Vagina (tissue), 2 donors: Measurements from ENCODE around the gene DAPK2.

ENCODE experiments used
- POLR2A ChIP-seq, 2 donors: fragments of 450-650 bp; IDR thresholded peaks; one replicate each; pipeline ENCODE4 v1.6.1; 2017; ENCODE audit warnings: antibody characterized with exemption in 2 of 2, mild to moderate bottlenecking in 2 of 2, moderate library complexity in 2 of 2
- POLR2AphosphoS5 ChIP-seq, 2 donors: sonication (generic); formaldehyde crosslinking; IDR thresholded peaks; one replicate each; pipeline ENCODE4 v1.9.0; 2017; ENCODE audit warnings: antibody characterized with exemption in 2 of 2, mild to moderate bottlenecking in 2 of 2, low read depth in 1 of 2; ENCODE audit not compliant: insufficient read depth in 1 of 2
- TF ChIP-seq, protein P1 (sequence below), 3 experiments: fragments of 450-650 bp in 2 of 3; fragments of 200-600 bp in 1 of 3; sonication (generic) in 1 of 3; IDR thresholded peaks; one replicate each; pipeline ENCODE4 v1.5.1; 2017 to 2019; ENCODE audit warnings: antibody characterized with exemption in 3 of 3, mild to moderate bottlenecking in 2 of 3, moderate library complexity in 2 of 3

DNA sequence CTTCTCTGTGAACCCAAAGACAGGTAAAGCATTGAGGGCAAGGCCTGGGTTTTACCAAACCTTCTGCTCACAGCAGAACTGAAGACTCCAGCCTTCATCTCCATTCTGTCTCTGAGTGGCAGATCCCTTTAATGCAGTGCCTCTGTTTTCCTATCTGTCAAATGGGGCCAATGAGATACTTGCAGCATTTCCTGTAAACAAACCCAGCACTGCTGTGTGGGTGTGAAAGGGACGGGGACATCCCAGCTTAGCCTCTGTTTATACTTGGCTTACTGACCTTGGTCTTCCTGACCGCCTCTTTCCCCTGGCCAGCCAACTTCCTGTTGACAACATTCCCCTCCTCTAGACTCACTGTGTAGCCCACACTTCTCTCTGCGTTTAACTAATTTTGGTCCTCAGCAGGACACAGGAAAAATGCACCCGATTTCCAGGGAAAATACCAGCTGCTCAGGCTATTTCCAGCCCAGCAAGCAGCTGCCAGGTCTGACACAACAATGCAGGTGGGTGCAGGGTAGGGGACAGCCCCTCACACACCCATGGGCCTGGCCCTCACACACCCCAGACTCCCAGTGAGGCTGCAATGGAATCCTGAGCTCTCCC, 106.7 kb downstream of the DAPK2 start:
- TF ChIP-seq, protein P1, sequence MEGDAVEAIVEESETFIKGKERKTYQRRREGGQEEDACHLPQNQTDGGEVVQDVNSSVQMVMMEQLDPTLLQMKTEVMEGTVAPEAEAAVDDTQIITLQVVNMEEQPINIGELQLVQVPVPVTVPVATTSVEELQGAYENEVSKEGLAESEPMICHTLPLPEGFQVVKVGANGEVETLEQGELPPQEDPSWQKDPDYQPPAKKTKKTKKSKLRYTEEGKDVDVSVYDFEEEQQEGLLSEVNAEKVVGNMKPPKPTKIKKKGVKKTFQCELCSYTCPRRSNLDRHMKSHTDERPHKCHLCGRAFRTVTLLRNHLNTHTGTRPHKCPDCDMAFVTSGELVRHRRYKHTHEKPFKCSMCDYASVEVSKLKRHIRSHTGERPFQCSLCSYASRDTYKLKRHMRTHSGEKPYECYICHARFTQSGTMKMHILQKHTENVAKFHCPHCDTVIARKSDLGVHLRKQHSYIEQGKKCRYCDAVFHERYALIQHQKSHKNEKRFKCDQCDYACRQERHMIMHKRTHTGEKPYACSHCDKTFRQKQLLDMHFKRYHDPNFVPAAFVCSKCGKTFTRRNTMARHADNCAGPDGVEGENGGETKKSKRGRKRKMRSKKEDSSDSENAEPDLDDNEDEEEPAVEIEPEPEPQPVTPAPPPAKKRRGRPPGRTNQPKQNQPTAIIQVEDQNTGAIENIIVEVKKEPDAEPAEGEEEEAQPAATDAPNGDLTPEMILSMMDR (IDR thresholded peaks at IDR 0.05), result no peak
- TF ChIP-seq POLR2A (IDR thresholded peaks at IDR 0.05) (no peak), POLR2AphosphoS5 (IDR thresholded peaks at IDR 0.05; ENCODE audit: insufficient read depth in 1 of 2, low read depth in 1 of 2) (no peak)
